ENCODE measurements around the gene GRM1. TPM values are rescaled to one million over a fixed set of nuclear protein-coding genes. Genes with fewer than 3 reads are reported as not detected.

Gene GRM1
- not detected in 2 replicates for total RNA-seq

DNA sequence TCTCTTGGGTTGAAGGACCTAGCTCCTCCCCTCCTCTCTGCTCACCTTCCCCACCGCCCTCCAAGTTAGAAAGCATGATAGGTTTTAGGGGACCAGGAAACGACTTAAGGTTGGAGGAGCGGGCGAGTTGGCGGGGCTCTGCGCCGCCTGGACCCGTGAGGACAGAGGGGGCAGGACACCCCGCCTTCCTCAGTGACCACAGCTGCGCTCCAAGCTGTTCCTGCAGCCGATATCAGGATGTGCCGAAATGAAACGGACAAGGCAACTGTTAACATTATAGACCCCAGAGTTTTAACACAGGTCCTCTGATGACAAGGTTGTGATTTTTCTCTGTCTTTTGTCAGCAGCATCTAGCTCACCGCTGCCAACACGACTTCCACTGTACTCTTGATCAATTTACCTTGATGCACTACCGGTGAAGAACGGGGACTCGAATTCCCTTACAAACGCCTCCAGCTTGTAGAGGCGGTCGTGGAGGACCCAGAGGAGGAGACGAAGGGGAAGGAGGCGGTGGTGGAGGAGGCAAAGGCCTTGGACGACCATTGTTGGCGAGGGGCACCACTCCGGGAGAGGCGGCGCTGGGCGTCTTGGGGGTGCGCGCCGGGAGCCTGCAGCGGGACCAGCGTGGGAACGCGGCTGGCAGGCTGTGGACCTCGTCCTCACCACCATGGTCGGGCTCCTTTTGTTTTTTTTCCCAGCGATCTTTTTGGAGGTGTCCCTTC is at the start of gene GRM1:
TSS of gene GRM1 (plus strand) at position 212 of the 722 bp plus-strand sequence. CDS start at position 668, 456 bp downstream.
- peaks cover 52% of the 10 kb centered on the region for H3K27me3 Mint-ChIP-seq
- ATAC-seq (ENCODE audit: low read depth) (no peak), DNase-seq (no peak)
- POLR2A ChIA-PET = no interaction called here
- TF ChIP-seq, protein P1, sequence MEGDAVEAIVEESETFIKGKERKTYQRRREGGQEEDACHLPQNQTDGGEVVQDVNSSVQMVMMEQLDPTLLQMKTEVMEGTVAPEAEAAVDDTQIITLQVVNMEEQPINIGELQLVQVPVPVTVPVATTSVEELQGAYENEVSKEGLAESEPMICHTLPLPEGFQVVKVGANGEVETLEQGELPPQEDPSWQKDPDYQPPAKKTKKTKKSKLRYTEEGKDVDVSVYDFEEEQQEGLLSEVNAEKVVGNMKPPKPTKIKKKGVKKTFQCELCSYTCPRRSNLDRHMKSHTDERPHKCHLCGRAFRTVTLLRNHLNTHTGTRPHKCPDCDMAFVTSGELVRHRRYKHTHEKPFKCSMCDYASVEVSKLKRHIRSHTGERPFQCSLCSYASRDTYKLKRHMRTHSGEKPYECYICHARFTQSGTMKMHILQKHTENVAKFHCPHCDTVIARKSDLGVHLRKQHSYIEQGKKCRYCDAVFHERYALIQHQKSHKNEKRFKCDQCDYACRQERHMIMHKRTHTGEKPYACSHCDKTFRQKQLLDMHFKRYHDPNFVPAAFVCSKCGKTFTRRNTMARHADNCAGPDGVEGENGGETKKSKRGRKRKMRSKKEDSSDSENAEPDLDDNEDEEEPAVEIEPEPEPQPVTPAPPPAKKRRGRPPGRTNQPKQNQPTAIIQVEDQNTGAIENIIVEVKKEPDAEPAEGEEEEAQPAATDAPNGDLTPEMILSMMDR (IDR thresholded peaks at IDR 0.05) = no peak
- intact Hi-C loops (cut with micrococcal nuclease) = no loop called here
- no peak within 1 kb of the TSS for H3K4me3 Mint-ChIP-seq
- H3K4me1 Mint-ChIP-seq = peaks cover 2% of the 10 kb centered on the region
- H3K27ac Mint-ChIP-seq = no peak within 1 kb of the TSS
- H3K36me3 Mint-ChIP-seq (ENCODE audit: low read depth) = no peaks in the 10 kb centered on the region
- CTCF ChIA-PET = no interaction called here
- H3K9me3 Mint-ChIP-seq = no peaks in the 10 kb centered on the region

DNA sequence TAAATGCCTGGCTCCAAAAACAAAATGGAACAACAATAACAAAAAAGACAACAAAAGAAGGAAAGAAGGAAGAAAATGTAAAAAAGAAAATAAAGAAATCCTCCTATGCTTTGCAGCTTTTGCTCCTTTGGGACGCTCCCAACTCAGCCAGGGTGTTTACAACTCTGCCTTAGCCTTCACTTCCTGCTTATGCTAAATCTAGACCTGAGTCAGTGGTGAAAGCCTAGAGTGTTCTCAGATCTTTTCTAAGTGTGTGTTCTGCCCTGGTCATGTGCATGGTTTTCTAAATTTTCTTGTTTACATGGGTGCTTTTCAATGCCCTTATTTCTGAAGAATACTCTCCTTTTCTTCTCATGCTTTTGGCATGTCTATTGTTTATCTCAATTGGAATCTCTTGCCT is 19.5 kb upstream of the GRM1 start:
- no peak overlapping the region for H3K4me3 Mint-ChIP-seq
- intact Hi-C loops (cut with micrococcal nuclease) = no loop called here
- DNase-seq (no peak), ATAC-seq (ENCODE audit: low read depth) (no peak)
- no peaks in the 10 kb centered on the region for H3K27me3 Mint-ChIP-seq
- TF ChIP-seq, protein P1 (IDR thresholded peaks at IDR 0.05) = no peak
- H3K9me3 Mint-ChIP-seq = peaks cover 10% of the 10 kb centered on the region
- H3K36me3 Mint-ChIP-seq (ENCODE audit: low read depth) = no peaks in the 10 kb centered on the region
- no peak overlapping the region for H3K27ac Mint-ChIP-seq
- CTCF ChIA-PET = no interaction called here
- no peaks in the 10 kb centered on the region for H3K4me1 Mint-ChIP-seq
- POLR2A ChIA-PET = no interaction called here

DNA sequence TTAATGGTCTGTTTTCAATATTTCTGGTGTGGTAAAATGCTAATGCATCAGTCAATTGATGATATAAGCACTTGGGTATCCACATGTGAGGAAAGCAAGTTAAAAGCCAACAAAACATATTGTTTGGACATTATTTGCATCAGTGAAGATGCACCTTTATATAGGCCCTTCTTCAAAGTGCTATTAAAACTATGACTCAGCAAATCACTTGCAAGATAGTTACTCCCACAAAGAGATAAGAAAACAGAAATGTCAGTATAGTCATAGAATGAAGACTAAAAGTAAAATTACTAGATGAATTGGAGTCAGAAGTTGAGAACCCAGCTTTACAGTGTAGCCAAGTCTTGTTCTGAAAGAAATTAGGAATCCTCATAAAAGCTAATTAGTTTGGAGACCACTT is 14.6 kb upstream of the GRM1 start:
- ChIA-PET POLR2A (no interaction called here), CTCF (no interaction called here)
- no peaks in the 10 kb centered on the region for H3K4me1 Mint-ChIP-seq
- TF ChIP-seq, protein P1 (IDR thresholded peaks at IDR 0.05) = no peak
- DNase-seq (no peak), ATAC-seq (ENCODE audit: low read depth) (no peak)
- no peaks in the 10 kb centered on the region for H3K36me3 Mint-ChIP-seq (ENCODE audit: low read depth)
- no peak overlapping the region for H3K4me3 Mint-ChIP-seq
- H3K27me3 Mint-ChIP-seq = peaks cover 2% of the 10 kb centered on the region
- no peak overlapping the region for H3K27ac Mint-ChIP-seq
- intact Hi-C loops (cut with micrococcal nuclease) = no loop called here
- H3K9me3 Mint-ChIP-seq = peaks cover 10% of the 10 kb centered on the region

DNA sequence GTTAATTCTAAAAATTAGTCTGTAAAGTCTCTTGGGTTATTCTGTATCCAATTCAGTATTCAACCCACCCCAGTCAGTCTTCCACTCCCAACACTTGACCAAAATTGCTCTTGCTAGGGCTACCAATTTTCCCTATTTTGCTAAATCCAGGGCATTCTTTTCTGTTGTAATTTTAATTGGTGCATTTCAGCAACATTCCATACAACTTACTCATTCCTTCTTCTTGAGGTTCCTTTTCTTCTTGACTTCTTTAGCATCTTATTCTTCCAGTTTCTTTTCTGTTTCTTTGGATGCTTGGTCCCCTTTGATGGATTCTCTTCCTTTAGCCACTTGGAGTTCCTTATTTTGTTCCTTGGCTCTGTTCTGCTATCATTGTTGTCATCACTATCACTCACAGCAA is 11.2 kb upstream of the GRM1 start:
- Mint-ChIP-seq H3K4me1 (no peaks in the 10 kb centered on the region), H3K9me3 (no peaks in the 10 kb centered on the region), H3K27ac (no peak overlapping the region), H3K4me3 (no peak overlapping the region), H3K36me3 (ENCODE audit: low read depth) (no peaks in the 10 kb centered on the region), H3K27me3 (peaks cover 5% of the 10 kb centered on the region)
- TF ChIP-seq, protein P1 (IDR thresholded peaks at IDR 0.05) = no peak
- CTCF ChIA-PET = no interaction called here
- POLR2A ChIA-PET = no interaction called here
- intact Hi-C loops (cut with micrococcal nuclease) = no loop called here
- no peak for ATAC-seq (ENCODE audit: low read depth)
- no peak for DNase-seq

DNA sequence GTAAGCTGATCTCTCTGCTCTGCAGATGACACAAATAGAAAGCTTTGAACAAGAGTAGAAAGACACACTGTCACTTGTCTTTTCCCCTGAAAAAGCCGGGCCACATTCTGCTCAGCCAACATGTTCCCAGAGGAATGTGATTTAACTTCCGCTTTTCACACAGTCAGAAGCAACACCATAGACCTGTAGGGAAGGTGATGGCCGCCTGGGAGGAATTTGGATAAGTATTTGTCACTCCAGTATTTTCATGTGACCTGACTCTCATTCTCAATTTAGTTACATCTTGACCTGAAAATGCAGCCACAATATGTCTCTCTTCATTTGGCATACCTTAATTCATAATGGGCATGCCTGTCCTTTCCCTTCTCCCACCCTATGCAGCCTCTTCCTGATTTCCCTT is 2.0 kb upstream of the GRM1 start:
- Mint-ChIP-seq H3K4me3 (no peak overlapping the region), H3K4me1 (peaks cover 2% of the 10 kb centered on the region), H3K27me3 (peaks cover 52% of the 10 kb centered on the region), H3K9me3 (no peaks in the 10 kb centered on the region), H3K27ac (no peak overlapping the region), H3K36me3 (ENCODE audit: low read depth) (no peaks in the 10 kb centered on the region)
- no peak for ATAC-seq (ENCODE audit: low read depth)
- intact Hi-C loops (cut with micrococcal nuclease) = no loop called here
- POLR2A ChIA-PET = no interaction called here
- DNase-seq = no peak
- TF ChIP-seq, protein P1 (IDR thresholded peaks at IDR 0.05) = no peak
- CTCF ChIA-PET = no interaction called here
